Osteocyte (in vitro differentiated cells): ENCODE measurements around the gene DPP6. TPM values are rescaled to one million over a fixed set of nuclear protein-coding genes. Genes with fewer than 3 reads are reported as not detected.

Source experiments
- DNase-seq: peaks from one replicate; pipeline ENCODE4 v3.0.0; 2021; ENCODE audit warnings: mixed read lengths; ENCODE audit not compliant: unreplicated experiment; ENCODE audit errors: extremely low spot score
- H3K27ac Mint-ChIP-seq: one replicate; pipeline ENCODE4 v1.8.0; 2021; ENCODE audit warnings: mild to moderate bottlenecking, mixed read lengths; ENCODE audit not compliant: unreplicated experiment
- H3K27me3 Mint-ChIP-seq: one replicate; pipeline ENCODE4 v1.8.0; 2021; ENCODE audit warnings: mixed read lengths; ENCODE audit not compliant: unreplicated experiment
- H3K36me3 Mint-ChIP-seq: one replicate; pipeline ENCODE4 v1.8.0; 2021; ENCODE audit warnings: mixed read lengths; ENCODE audit not compliant: unreplicated experiment
- H3K4me1 Mint-ChIP-seq: one replicate; pipeline ENCODE4 v1.8.0; 2021; ENCODE audit warnings: mixed read lengths; ENCODE audit not compliant: unreplicated experiment
- H3K4me3 Mint-ChIP-seq: one replicate; pipeline ENCODE4 v1.8.0; 2021; ENCODE audit warnings: mild to moderate bottlenecking, moderate library complexity, mixed read lengths; ENCODE audit not compliant: unreplicated experiment
- H3K9me3 Mint-ChIP-seq: one replicate; pipeline ENCODE4 v1.8.0; 2021; ENCODE audit warnings: mixed read lengths; ENCODE audit not compliant: unreplicated experiment
- total RNA-seq: library from RNA; stranded (reverse); gene quantifications from 2 replicates; pipeline ENCODE4 v1.2.1, GENCODE V29; 2021
- TF ChIP-seq, protein P1 (sequence below): fragments of 200-600 bp; sonication (generic); IDR thresholded peaks from 2 replicates; pipeline ENCODE4 v1.5.0; 2021; ENCODE audit warnings: antibody characterized with exemption, mild to moderate bottlenecking, moderate library complexity

DPP6 gene
- total RNA-seq, 1 donor from 2014 or later = not detected

GRCh38 chr7:154212861-154213260, 160.7 kb downstream of the DPP6 start:
- Mint-ChIP-seq H3K36me3 (no peaks in the 10 kb centered on the region), H3K4me3 (no peak overlapping the region), H3K27ac (no peak overlapping the region), H3K9me3 (peaks cover 47% of the 10 kb centered on the region), H3K27me3 (no peaks in the 10 kb centered on the region), H3K4me1 (no peaks in the 10 kb centered on the region)
- TF ChIP-seq, protein P1, sequence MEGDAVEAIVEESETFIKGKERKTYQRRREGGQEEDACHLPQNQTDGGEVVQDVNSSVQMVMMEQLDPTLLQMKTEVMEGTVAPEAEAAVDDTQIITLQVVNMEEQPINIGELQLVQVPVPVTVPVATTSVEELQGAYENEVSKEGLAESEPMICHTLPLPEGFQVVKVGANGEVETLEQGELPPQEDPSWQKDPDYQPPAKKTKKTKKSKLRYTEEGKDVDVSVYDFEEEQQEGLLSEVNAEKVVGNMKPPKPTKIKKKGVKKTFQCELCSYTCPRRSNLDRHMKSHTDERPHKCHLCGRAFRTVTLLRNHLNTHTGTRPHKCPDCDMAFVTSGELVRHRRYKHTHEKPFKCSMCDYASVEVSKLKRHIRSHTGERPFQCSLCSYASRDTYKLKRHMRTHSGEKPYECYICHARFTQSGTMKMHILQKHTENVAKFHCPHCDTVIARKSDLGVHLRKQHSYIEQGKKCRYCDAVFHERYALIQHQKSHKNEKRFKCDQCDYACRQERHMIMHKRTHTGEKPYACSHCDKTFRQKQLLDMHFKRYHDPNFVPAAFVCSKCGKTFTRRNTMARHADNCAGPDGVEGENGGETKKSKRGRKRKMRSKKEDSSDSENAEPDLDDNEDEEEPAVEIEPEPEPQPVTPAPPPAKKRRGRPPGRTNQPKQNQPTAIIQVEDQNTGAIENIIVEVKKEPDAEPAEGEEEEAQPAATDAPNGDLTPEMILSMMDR = no peak
- DNase-seq = no peak

- Mint-ChIP-seq H3K27me3 (no peaks in the 10 kb centered on the region), H3K4me1 (no peaks in the 10 kb centered on the region), H3K4me3 (no peak overlapping the region), H3K27ac (no peak overlapping the region), H3K9me3 (peaks cover 55% of the 10 kb centered on the region), H3K36me3 (no peaks in the 10 kb centered on the region)
- TF ChIP-seq, protein P1 = no peak
- no peak for DNase-seq
Measured at GRCh38 chr7:154217688-154218340, 165.6 kb downstream of the DPP6 start.

DNA sequence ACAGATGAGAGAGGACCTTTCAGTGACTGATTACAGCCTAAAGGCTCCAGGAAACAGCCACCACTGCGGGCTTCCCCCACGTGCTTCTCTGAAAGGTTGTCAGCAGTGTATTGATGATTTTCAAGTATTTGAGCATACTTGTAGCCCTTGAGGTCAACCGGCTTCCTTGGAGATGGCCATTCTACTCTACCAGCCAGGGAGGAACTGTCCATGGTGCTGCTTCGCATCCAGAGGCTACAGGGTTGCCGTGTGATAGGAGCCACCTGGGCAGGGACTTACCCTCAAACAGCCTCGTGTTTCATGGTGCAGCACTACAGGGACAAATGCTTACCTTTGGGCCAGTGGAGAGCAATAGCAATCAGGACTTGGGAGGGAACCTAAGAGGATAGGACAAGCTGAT, 179.5 kb downstream of the DPP6 start:
- Mint-ChIP-seq H3K27ac (no peak overlapping the region), H3K4me1 (no peaks in the 10 kb centered on the region), H3K36me3 (no peaks in the 10 kb centered on the region), H3K4me3 (no peak overlapping the region), H3K27me3 (no peaks in the 10 kb centered on the region), H3K9me3 (peaks cover 47% of the 10 kb centered on the region)
- TF ChIP-seq, protein P1 = no peak
- no peak for DNase-seq

- Mint-ChIP-seq H3K27me3 (no peaks in the 10 kb centered on the region), H3K9me3 (peaks cover 51% of the 10 kb centered on the region), H3K4me3 (no peak overlapping the region), H3K27ac (no peak overlapping the region), H3K4me1 (no peaks in the 10 kb centered on the region), H3K36me3 (no peaks in the 10 kb centered on the region)
- TF ChIP-seq, protein P1 = no peak
- DNase-seq = no peak
Measured at GRCh38 chr7:154232700-154233099, 180.5 kb downstream of the DPP6 start.

- H3K36me3 Mint-ChIP-seq = no peaks in the 10 kb centered on the region
- H3K9me3 Mint-ChIP-seq = peaks cover 58% of the 10 kb centered on the region
- no peak overlapping the region for H3K27ac Mint-ChIP-seq
- H3K4me3 Mint-ChIP-seq = no peak overlapping the region
- TF ChIP-seq, protein P1 = no peak
- H3K27me3 Mint-ChIP-seq = no peaks in the 10 kb centered on the region
- no peaks in the 10 kb centered on the region for H3K4me1 Mint-ChIP-seq
- no peak for DNase-seq
Measured at GRCh38 chr7:154241988-154242387, 189.8 kb downstream of the DPP6 start.
